HG02852 (cell line): ENCODE results near the gene RGL4.

Experiments used
- ATAC-seq: cut with Tn5 transposase; IDR thresholded peaks from one replicate; pipeline ENCODE4 v1.9.1; 2021; ENCODE audit warnings: mild to moderate bottlenecking, moderate library complexity; ENCODE audit not compliant: unreplicated experiment

The RGL4 gene

GRCh38 chr22:23697031-23697970, 6.5 kb downstream of the RGL4 start:
- ATAC-seq: no peak

GRCh38 chr22:23698094-23698493, 7.3 kb downstream of the RGL4 start:
- no peak for ATAC-seq

DNA sequence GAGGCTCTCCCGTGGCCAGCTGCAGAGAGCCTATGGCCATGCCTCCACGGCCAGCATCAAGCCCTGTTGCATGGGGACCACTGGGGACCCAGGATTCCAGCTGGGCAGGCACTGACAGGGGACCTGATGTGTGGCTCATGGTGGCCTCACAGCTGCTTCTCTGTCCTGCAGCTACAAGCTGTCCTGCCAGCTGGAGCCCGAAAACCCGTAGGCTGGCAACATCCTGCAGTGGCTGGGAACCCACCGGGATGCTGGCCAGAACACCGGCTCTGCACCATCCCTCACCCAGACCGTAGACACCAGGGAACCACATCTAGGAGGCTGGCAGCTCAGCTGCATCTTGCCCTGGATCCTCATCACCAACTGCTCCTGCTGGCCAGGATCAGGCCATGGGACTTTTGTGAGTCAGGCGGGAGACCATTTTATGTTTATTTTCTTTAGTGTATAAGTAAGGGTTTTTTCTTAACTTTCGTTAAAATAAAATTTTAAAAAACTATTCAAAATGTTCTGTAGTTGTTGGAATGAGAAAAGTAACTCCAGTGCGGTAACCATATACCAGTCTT, 7.9 kb downstream of the RGL4 start:
- ATAC-seq: no peak

- no peak for ATAC-seq
Observed at GRCh38 chr22:23700706-23701105, 9.9 kb downstream of the RGL4 start.

DNA sequence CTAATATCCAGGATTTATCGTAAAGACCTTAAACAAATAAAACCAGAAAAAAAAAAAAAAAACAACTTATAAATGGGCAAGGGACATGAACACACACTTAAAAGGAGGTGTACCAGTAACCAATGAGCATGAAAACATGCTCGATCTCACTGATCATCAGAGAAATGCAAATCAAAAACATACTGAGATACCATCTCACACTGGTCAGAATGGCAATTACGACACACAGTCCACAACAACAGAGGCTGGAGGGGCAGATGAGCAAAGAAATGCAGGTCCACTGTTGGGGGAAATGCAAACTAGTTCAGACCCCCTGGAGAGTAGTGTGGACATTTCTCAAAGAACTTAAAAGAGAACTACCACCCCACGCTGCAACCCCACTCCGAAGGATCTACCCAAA, 13.2 kb downstream of the RGL4 start:
- no peak for ATAC-seq

- ATAC-seq: no peak
Observed at GRCh38 chr22:23704829-23705228, 14.0 kb downstream of the RGL4 start.

DNA sequence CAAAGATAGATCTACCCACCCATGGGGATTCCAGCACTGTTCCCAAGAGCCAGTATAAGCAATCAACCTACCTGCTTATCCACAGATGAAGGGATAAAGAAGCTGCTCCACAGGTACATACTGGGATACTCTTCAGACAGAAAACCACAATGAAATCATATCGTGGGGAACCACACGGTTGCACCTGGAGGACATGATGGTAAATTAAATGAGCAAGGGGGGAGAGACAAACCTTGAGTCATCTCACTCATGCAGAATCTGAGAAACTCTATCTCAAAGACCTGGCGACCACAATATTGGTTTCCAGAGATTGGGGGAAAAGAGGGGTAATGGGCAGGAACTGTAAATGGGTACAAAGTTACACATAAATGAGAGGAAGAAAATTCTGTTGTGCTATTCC, 14.5 kb downstream of the RGL4 start:
- no peak for ATAC-seq

DNA sequence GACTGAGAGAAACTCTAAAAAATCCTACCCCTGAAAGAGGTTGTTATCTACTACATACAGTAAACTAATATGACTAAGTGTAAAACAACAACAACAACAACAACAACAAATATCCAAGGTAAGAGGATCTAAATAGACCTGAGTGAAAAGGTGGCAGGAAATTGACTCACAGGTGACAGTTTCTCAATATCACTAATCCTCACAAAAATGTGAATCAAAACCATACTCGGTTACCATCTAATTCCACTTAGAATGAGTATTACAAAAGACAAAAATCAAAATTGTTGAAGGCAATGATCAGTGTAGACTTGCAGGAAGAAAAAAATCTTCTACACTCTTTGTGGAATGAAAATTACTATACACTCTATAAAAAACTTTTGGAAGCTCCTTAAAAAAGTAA, 17.5 kb downstream of the RGL4 start:
- ATAC-seq: no peak

DNA sequence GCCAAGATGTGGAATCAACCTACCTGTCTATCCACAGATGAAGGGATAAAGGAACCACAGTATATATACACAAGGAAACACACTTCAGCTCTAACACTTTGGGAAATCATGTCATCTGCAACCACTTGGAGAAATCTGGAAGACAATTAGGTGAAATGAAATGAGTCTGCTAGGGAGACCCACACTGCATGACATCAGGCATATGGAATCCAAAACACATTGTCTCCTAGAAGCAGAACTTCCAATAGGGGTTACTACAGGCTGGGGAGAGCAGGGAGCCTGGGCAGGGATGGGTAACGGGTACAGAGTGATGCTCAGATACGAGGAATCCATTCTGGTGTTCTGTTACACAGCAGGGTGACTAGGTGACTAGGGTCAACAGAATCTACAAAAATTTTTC, 18.3 kb downstream of the RGL4 start:
- ATAC-seq: no peak

DNA sequence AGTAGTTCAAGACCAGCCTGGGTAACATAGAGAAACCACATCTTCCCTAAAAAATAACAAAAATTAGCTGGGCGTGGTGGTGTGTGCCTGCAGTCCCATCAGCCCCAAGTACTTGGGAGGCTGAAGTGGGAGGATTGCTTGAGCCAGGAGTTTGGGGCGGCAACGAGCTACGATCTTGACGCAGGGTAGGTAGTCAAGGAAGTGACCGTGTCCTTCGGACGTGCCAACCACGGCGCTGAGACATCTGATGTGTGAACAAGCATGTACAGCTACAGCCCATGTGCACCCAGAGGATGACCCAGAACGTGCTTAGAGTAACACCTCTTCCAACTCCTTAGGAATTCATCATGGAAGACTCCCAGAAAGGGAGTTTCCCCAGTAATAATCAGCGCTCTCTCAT, 21.4 kb downstream of the RGL4 start:
- no peak for ATAC-seq

GRCh38 chr22:23713696-23714595, 23.1 kb downstream of the RGL4 start:
- ATAC-seq: no peak

DNA sequence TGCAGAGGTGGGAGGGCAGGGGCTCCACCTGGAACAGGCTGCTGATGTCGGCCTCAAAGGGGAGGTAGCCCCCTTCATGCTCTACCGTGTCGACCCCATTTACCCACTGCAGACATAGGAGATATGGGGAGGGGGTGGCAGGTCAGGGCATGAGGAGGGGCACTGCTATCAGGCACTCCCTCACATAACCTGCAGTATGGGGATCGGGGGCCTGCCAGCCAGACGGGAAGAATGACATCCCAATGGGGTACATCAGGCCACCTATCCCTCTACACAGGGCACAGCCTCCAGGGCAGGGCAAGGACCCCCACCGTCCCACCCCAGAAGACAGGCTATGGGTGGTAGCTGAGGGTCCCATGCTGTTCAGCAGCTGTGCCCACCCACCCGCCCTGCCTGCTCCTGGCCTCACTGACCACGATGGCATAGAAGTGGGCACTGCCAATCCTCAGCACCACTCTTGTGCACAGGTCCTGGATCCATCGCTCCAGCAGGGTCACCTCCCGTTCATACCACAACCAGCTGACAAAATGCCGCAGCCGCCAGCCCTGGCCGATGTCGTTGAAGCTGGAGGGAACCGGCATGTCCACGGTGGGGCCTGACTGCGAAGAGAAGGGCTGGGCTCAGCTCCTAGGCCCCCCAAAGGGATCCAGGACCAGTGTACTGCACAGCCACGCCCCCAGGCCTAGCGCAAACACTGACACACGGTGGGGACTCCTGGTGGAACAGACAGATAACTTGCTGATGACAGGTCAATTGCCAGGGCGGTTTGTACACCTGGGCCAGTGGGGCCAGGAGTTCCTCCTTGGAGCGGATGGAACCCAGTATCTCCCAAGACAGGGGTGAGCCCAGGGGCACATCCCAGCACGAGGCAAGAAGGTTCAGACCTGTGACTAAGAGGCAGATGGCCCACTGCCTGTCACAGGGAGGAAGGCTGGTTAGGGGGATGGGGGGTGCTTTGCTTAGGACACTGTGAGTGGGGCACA, 24.1 kb downstream of the RGL4 start:
- no peak for ATAC-seq

DNA sequence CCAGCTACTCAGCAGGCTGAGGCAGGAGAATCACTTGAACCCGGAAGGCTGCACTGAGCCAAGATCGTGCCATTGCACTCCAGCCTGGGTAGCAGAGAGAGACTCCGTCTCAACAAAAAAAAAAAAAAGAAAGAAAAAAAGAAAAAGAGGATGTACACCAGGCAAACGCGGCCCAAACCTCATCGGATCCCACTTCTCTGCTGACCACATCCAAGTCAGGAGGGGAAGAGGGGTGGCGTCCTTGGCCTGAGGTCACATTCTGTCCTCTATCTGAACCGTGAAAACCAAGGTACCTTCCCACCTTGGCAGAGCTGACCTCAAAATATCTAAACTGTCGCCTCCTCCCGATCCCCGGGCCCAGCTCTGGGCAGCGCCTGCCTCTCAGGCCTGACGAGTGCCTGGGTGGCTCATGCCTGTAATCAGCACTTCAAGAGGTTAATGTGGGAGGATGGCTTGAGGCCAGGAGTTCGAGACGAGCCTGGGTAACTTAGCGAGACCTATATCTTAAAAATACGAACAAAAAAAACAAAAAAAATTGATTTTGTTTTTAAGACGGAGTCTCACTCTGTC, 25.1 kb downstream of the RGL4 start:
- ATAC-seq: no peak

- ATAC-seq: peak; percentile 78
Observed at GRCh38 chr22:23716811-23717801, 26.3 kb downstream of the RGL4 start.

- no peak for ATAC-seq
Observed at GRCh38 chr22:23718371-23719165, 27.8 kb downstream of the RGL4 start.

GRCh38 chr22:23720855-23721254, 30.0 kb downstream of the RGL4 start:
- ATAC-seq: no peak

GRCh38 chr22:23722160-23722559, 31.3 kb downstream of the RGL4 start:
- ATAC-seq: no peak

DNA sequence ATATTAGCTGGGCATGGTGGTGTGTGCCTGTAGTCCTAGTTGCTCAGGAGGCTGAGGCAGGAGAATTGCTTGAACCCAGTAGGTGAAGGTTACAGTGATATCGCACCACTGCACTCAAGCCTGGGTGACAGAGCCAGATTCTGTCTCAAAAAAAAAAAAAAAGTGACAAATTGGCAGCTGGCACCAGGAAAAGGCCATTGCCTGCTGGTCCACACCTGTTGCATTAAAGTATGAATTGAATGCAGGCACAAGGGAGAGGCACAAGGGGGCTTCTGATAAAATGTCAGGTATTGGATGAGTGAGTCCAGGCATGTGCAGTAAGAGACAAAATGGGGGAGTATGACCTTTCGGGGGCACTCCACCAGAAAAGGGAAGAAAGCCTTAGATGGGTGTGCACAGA, 31.9 kb downstream of the RGL4 start:
- no peak for ATAC-seq
